Measurements from ENCODE around the gene C1orf185. TPM values are rescaled to one million over a fixed set of nuclear protein-coding genes. Genes with fewer than 3 reads are reported as not detected.
A peak's percentile ranks its signal among the peaks of the same experiment; 100 is the strongest.
"Not testable (repeated sequence)": the region's sequence is repeated elsewhere in the genome, so short reads cannot be mapped to it uniquely, and the experiment has no call there.

Gene C1orf185
- polyA plus RNA-seq, 6 donors from 2014 or later: not detected

DNA sequence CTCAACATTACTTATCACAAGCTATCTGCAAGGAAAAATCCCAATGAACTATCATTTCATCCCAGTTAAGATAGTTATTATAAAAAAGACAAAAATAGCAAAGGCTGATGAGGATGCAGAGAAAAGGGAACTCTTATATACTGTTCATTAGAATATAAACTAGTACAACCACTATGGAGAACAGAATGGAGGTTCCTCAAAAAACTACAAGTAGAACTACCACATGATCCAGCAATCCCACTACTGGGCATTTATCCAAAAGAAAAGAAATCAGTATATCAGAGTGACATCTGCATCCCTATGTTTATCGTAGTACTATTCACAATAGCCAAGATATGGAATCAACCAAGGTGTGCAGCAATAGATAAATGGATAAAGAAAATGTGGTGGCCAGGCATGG is 4.9 kb upstream of the C1orf185 start:
- H3K27me3 Mint-ChIP-seq: peaks cover 25 to 64% (median 61%) of the 10 kb centered on the region in 3 donors
- H3K36me3 Mint-ChIP-seq: peaks cover 9 to 11% of the 10 kb centered on the region in 2 donors
- H3K4me3 Mint-ChIP-seq: no peak overlapping the region
- H3K4me1 Mint-ChIP-seq: no peaks in the 10 kb centered on the region
- peaks cover 10 to 34% (median 19%) of the 10 kb centered on the region in 7 donors for H3K9me3 Mint-ChIP-seq
- H3K27ac Mint-ChIP-seq: no peak overlapping the region
- DNase-seq (no peak), ATAC-seq (ENCODE audit: low read depth in 2 of 2) (no peak)

DNA sequence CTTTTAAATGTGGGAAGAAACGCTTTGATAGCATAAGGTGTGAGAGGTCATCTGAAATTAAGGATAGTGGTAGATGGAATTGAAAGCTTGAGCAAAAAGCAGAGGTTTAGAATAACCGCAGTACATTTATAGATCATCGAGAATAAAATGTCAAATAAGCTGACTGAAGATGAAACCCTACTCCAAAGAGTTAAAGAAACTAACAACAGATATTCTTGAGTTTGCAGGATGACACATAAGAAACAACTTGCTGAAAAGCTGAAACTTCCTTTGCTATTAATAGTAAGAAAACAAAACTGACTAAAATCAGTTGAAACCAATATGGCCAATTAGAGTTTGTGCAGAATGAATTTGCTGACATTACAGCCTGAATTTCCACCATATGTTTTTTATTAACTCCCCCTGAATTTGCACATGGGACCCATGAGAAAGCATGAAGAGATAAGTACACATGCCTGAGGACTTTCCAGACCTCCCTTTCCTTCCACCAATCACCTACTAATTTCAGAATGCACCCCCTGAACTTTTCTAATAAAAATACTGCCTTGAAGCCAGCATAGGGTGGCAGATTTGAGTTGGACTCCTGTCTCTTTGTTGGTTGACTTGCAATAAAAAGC is 1.7 kb upstream of the C1orf185 start:
- DNase-seq (no peak), ATAC-seq (ENCODE audit: low read depth in 2 of 2) (no peak)
- Mint-ChIP-seq H3K36me3 (peaks cover 9 to 11% of the 10 kb centered on the region in 2 donors), H3K9me3 (peaks cover 8 to 20% (median 11%) of the 10 kb centered on the region in 7 donors), H3K27me3 (peaks cover 16 to 36% (median 29%) of the 10 kb centered on the region in 3 donors), H3K4me3 (no peak overlapping the region), H3K27ac (peak overlapping the region in 1 of 6 donors; percentile 1), H3K4me1 (no peaks in the 10 kb centered on the region)

DNA sequence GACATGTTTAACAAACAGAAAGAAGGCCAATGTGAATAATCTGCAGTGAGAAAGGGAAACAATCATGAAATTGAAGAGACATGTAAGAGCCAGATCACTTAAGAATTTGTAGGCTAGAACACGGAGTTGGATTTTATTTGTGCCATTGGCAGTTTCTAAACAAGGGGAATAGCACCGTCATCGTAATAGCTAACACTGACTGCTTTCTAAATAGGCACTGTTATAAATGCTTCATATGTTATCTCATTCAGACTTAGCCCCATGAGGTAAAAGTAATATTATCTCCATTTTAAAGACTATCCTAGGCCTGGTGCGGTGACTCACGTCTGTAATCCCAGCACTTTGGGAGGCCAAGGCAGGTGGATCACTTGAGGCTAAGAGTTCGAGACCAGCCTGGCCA is 12.1 kb downstream of the C1orf185 start:
- Mint-ChIP-seq H3K9me3 (peaks cover 0 to 8% (median 0%) of the 10 kb centered on the region in 7 donors), H3K36me3 (no peaks in the 10 kb centered on the region), H3K4me1 (no peaks in the 10 kb centered on the region), H3K27ac (no peak overlapping the region), H3K4me3 (no peak overlapping the region), H3K27me3 (peaks cover 7 to 17% (median 11%) of the 10 kb centered on the region in 3 donors)
- DNase-seq: no peak
- ATAC-seq (ENCODE audit: low read depth in 2 of 2): no peak

DNA sequence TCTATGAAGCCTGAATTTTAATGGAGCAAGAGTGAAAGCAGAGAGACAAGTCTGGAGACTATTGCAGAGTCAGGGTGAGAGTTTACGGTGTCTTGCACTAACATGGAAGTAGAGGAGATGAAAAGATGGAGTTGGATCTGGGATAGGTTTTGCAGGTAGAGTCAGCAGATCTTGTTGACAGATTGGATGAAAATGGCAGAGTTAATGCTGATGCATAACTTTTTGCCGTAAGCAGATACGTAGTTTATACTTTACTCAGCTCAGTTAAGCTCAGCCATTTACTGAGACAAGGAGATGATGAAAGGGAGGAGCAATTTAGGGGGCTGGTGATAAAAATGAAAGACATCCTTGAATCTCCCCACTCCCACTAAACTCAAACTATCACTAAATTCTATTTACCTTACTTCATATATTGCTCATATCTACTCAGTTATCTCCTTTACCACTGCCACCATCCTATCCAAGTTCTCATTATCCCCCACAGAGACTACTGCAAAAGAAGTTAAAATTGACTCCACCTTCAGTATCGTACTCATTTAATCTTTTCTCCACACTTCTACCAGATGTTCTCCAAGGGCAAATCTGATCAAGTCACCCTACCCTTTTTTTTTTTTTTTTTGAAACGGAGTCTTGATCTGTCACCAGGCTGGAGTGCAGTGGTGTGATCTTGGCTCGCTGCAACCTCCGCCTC is 13.8 kb downstream of the C1orf185 start:
- H3K36me3 Mint-ChIP-seq: no peaks in the 10 kb centered on the region
- no peak overlapping the region for H3K27ac Mint-ChIP-seq
- H3K4me3 Mint-ChIP-seq: no peak overlapping the region
- peaks cover 14 to 30% (median 19%) of the 10 kb centered on the region in 3 donors for H3K27me3 Mint-ChIP-seq
- DNase-seq (no peak), ATAC-seq (ENCODE audit: low read depth in 2 of 2) (no peak)
- H3K4me1 Mint-ChIP-seq: no peaks in the 10 kb centered on the region
- no peaks in the 10 kb centered on the region for H3K9me3 Mint-ChIP-seq

DNA sequence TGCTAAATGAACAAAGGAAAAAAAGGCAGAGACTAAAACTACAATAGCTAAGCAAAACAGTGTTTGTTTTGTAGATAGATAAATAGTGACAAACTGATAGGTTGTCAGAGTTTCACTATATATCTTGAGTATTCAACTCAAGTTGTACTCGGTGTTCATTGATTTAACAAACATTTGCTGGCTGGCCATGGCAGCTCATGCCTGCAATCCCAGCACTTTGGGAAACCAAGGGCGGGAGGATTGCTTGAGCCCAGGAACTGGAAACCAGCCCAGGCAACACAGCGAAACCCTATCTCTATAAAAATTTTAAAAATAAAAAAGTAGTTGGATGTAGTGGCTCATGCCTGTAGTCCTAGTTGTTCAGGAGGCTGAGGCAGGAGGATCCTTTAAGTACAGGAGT is 17.3 kb downstream of the C1orf185 start:
- Mint-ChIP-seq H3K27ac (no peak overlapping the region), H3K4me3 (no peak overlapping the region), H3K4me1 (no peaks in the 10 kb centered on the region), H3K9me3 (no peaks in the 10 kb centered on the region), H3K36me3 (no peaks in the 10 kb centered on the region), H3K27me3 (peaks cover 19 to 29% (median 26%) of the 10 kb centered on the region in 3 donors)
- DNase-seq: no peak
- ATAC-seq (ENCODE audit: low read depth in 2 of 2): no peak

DNA sequence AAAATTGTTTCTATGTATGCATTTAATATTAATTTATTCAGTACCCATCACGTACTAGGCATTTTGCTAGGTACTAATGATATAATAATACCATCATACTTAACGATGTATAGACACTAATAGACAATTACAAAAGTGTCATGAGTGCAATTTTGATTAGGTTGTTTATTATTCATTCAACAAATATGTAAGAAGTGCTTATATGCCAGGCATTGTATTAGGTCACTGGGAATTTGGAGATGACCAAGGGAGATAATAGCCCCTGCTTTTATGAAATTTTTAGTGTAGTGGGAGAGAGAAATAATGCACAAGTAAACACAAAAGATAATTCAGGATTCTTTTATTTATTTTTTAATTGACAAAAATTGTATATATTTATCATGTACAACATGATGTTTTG is 18.6 kb downstream of the C1orf185 start:
- no peak for DNase-seq
- no peaks in the 10 kb centered on the region for H3K9me3 Mint-ChIP-seq
- no peak for ATAC-seq (ENCODE audit: low read depth in 2 of 2)
- no peak overlapping the region for H3K4me3 Mint-ChIP-seq
- H3K36me3 Mint-ChIP-seq: no peaks in the 10 kb centered on the region
- peaks cover 19 to 38% (median 29%) of the 10 kb centered on the region in 3 donors for H3K27me3 Mint-ChIP-seq
- H3K27ac Mint-ChIP-seq: no peak overlapping the region
- H3K4me1 Mint-ChIP-seq: no peaks in the 10 kb centered on the region

DNA sequence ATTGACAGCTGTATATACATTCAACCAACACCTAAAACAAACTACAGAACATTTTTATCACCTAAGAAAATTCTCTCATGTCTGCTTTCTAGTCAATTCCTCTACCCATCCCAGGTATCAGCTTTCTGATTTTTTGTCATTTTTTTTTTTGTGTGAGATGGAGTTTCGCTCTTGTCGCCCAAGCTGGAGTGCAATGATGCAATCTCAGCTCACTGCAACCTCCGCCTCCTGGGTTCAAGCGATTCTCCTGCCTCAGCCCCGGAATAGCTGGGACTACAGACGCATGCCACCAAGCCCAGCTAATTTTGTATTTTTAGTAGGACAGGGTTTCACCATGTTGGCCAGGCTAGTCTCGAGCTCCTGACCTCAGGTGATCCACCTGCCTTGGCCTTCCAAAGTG is 25.1 kb downstream of the C1orf185 start:
- not testable (repeated sequence) for ATAC-seq (ENCODE audit: low read depth in 2 of 2)

DNA sequence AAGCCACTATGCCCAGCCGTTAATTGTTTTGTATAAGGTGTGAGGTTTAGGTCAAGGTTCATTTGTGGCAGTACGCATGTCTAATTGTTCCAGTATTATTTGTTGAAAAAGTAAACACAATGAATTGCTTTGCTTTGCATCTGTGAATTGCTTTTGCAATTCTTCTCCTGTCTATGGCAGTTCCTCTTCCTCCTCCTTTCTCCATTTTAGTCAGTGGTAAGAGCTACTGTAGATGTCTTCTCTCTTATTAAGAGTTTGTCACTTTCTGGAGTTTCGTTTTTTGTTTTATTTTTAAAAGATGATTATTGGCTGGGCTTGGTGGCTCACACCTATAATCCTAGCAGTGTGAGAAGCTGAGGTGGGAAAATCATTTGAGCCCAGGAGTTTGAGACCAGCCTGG is 29.2 kb downstream of the C1orf185 start:
- Mint-ChIP-seq H3K27me3 (peaks cover 31 to 52% (median 48%) of the 10 kb centered on the region in 3 donors), H3K4me3 (peak overlapping the region in 1 of 8 donors; percentile 45), H3K27ac (no peak overlapping the region), H3K9me3 (peaks cover 16 to 40% (median 32%) of the 10 kb centered on the region in 7 donors), H3K36me3 (peaks cover 13 to 32% of the 10 kb centered on the region in 2 donors), H3K4me1 (no peaks in the 10 kb centered on the region)
- ATAC-seq (ENCODE audit: low read depth in 2 of 2) (no peak), DNase-seq (no peak)

More for the DNA sequence above, 25.1 kb downstream of the C1orf185 start:
- H3K4me1 Mint-ChIP-seq, H3K4me3 Mint-ChIP-seq, H3K27ac Mint-ChIP-seq, DNase-seq: not testable (repeated sequence)
- Mint-ChIP-seq H3K36me3 (peaks cover 0 to 11% of the 10 kb centered on the region in 2 donors), H3K9me3 (peaks cover 4 to 12% (median 7%) of the 10 kb centered on the region in 7 donors), H3K27me3 (peaks cover 13 to 38% (median 22%) of the 10 kb centered on the region in 3 donors)

DNA sequence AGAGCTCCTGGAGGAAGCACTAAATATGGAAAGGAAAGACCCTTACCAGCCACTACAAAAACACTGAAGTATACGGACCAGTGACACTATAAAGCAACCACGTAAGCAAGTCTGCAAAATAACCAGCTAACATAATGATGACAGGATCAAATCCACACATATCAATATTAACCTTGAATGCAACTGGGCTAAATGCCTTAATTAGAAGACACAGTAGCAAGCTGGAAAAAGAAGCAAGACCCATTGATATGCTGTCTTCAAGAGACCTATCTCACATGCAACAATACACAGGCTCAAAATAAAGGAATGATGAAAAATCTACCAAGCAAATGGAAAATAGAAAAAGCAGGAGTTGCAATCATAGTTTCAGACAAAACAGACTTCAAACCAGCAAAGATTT is 31.0 kb downstream of the C1orf185 start:
- Mint-ChIP-seq H3K9me3 (peaks cover 16 to 53% (median 39%) of the 10 kb centered on the region in 7 donors), H3K36me3 (peaks cover 13 to 32% of the 10 kb centered on the region in 2 donors), H3K4me1 (no peaks in the 10 kb centered on the region), H3K4me3 (no peak overlapping the region), H3K27me3 (peaks cover 36 to 59% (median 48%) of the 10 kb centered on the region in 3 donors), H3K27ac (no peak overlapping the region)
- no peak for ATAC-seq (ENCODE audit: low read depth in 2 of 2)
- DNase-seq: no peak

DNA sequence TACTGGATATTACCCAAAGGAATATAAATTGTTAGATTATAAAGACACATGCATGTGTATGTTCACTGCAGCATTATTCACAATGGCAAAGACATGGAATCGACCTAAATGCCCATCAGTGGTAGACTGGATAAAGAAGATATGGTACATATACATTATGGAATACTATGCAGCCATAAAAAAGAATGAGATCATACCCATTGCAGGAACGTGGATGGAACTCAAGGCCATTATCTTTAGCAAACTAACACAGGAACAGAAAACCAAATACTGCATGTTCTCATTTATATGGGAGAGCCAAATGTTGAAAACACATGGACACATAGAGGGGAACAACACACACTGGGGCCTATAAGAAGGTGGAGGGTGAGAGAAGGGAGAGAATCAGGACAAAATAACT is 35.7 kb downstream of the C1orf185 start:
- DNase-seq; H3K4me3 Mint-ChIP-seq; H3K27ac Mint-ChIP-seq; ATAC-seq (ENCODE audit: low read depth in 2 of 2); H3K4me1 Mint-ChIP-seq: not testable (repeated sequence)
- H3K27me3 Mint-ChIP-seq: peaks cover 20 to 38% (median 27%) of the 10 kb centered on the region in 3 donors
- peaks cover 13 to 16% of the 10 kb centered on the region in 2 donors for H3K36me3 Mint-ChIP-seq
- H3K9me3 Mint-ChIP-seq: peaks cover 8 to 35% (median 30%) of the 10 kb centered on the region in 7 donors

DNA sequence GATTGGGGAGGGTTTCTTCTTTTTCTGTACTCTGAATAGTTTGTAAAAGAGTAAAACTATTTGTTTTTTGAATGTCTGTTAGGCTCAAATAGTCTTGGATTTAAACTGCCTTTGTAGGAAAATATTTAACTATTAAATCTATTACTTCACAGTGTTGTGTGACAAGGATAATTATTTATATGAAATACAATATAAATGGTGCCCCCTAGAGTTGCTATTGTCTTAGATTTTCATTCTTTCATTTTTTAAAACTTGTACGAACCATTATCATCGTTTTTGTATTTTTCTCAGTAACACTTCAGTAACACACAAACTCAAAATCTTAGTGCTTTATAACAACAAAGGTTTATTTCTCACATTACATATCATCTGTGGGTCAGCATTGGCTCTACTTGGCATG is 37.4 kb downstream of the C1orf185 start:
- H3K27me3 Mint-ChIP-seq: peaks cover 5 to 36% (median 15%) of the 10 kb centered on the region in 3 donors
- ATAC-seq (ENCODE audit: low read depth in 2 of 2) (no peak), DNase-seq (no peak)
- H3K9me3 Mint-ChIP-seq: peaks cover 0 to 17% (median 14%) of the 10 kb centered on the region in 7 donors
- no peak overlapping the region for H3K4me3 Mint-ChIP-seq
- H3K4me1 Mint-ChIP-seq: no peaks in the 10 kb centered on the region
- H3K36me3 Mint-ChIP-seq: no peaks in the 10 kb centered on the region
- H3K27ac Mint-ChIP-seq: no peak overlapping the region

DNA sequence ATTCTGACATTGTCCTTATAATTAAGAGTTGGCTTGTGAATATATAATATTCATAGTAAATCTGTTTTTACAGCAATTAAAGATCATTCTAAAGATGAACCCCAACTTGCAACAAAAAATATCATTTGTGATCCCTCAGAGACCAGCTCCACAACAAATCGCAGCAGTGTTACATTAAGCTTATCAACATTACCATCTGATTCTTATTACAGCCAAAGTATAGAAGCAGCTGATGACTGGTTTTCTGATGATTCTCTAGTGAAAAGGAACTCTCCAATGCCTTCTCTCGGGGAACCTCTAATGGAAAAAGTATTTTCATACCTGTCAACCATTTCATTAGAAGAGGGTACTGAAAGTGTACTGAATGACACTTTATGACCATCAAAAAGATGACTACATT is 45.4 kb downstream of the C1orf185 start:
- H3K27me3 Mint-ChIP-seq: peaks cover 12 to 32% (median 23%) of the 10 kb centered on the region in 3 donors
- H3K9me3 Mint-ChIP-seq: peaks cover 0 to 4% (median 0%) of the 10 kb centered on the region in 7 donors
- H3K27ac Mint-ChIP-seq: no peak overlapping the region
- no peak overlapping the region for H3K4me3 Mint-ChIP-seq
- no peaks in the 10 kb centered on the region for H3K4me1 Mint-ChIP-seq
- ATAC-seq (ENCODE audit: low read depth in 2 of 2) (no peak), DNase-seq (no peak)
- no peaks in the 10 kb centered on the region for H3K36me3 Mint-ChIP-seq

DNA sequence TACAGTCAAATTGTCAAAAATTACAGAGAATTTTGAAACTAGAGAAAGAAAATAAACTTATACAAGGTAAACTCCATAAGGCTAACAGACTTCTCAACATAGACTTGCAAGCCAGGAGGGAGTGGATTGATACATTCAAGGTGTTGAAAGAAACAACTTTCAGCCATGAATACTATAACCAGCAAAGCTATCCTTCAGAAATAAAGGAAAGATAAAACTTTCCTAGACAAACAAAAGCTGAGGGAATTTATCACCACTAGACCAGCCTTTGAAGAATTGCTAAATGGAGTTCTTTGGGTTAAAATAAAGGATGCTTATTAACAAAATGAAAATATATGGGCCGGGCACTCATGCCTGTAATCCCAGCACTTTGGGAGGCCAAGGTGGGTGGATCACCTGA is 52.7 kb downstream of the C1orf185 start:
- no peak overlapping the region for H3K27ac Mint-ChIP-seq
- no peak overlapping the region for H3K4me3 Mint-ChIP-seq
- DNase-seq (no peak), ATAC-seq (ENCODE audit: low read depth in 2 of 2) (no peak)
- peaks cover 13 to 33% (median 15%) of the 10 kb centered on the region in 3 donors for H3K27me3 Mint-ChIP-seq
- peaks cover 5 to 9% (median 7%) of the 10 kb centered on the region in 3 donors for H3K4me1 Mint-ChIP-seq
- peaks cover 9 to 23% (median 13%) of the 10 kb centered on the region in 7 donors for H3K9me3 Mint-ChIP-seq
- peaks cover 8% of the 10 kb centered on the region in 2 donors for H3K36me3 Mint-ChIP-seq

DNA sequence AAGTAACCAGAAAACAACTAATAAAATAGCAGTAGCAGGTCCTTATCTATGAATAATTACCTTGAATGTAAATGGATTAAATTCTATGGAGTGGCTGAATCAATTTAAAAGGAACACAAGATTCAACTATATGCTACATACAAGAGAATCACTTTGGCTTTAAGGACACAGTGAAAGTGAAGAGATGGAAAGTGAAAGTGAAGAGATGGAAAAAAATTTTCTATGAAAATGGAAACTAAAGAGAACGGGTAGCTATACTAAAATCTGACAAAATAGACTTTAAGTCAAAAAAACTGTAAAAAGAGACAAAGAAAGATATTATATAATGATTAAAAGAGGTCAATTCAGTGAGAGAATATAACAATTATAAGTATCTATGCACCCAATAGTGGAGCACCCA is 54.7 kb downstream of the C1orf185 start:
- Mint-ChIP-seq H3K36me3 (peaks cover 8% of the 10 kb centered on the region in 2 donors), H3K4me3 (peak overlapping the region in 1 of 8 donors; percentile 3), H3K4me1 (peaks cover 5 to 9% (median 7%) of the 10 kb centered on the region in 3 donors), H3K9me3 (peaks cover 9 to 25% (median 13%) of the 10 kb centered on the region in 7 donors), H3K27ac (peak overlapping the region in 2 of 6 donors; percentile 8 to 49), H3K27me3 (peaks cover 6 to 35% (median 15%) of the 10 kb centered on the region in 3 donors)
- ATAC-seq (ENCODE audit: low read depth in 2 of 2): no peak
- DNase-seq: no peak
